H9 (cell line): ENCODE results near the gene SEZ6. TPM values are rescaled to one million over a fixed set of nuclear protein-coding genes. Genes with fewer than 3 reads are reported as not detected.

Experiments
- DNase-seq: peaks from one replicate; pipeline ENCODE4 v3.0.0-alpha.2; 2017
- H2AFZ ChIP-seq: one replicate; pipeline ENCODE4 v1.6.1; 2013; ENCODE audit warnings: mild to moderate bottlenecking, low read length, control low read depth, moderate library complexity
- H2AK5ac ChIP-seq: 2 replicates; pipeline ENCODE4 v1.6.1; 2013; ENCODE audit warnings: low read length, control low read depth, mixed read lengths; ENCODE audit not compliant: insufficient read length
- H2BK120ac ChIP-seq: one replicate; pipeline ENCODE4 v1.6.1; 2013; ENCODE audit warnings: low read depth, mild to moderate bottlenecking, low read length, control low read depth, inconsistent platforms; ENCODE audit not compliant: poor library complexity, severe bottlenecking
- H2BK12ac ChIP-seq: 2 replicates; pipeline ENCODE4 v1.6.1; 2013; ENCODE audit warnings: low read length, control low read depth, mixed read lengths, low read depth; ENCODE audit not compliant: insufficient read length
- H2BK15ac ChIP-seq: 2 replicates; pipeline ENCODE4 v1.6.1; 2013; ENCODE audit warnings: low read depth, low read length, control low read depth
- H2BK20ac ChIP-seq: one replicate; pipeline ENCODE4 v1.6.1; 2013; ENCODE audit warnings: low read depth, mild to moderate bottlenecking, low read length, control low read depth, inconsistent platforms; ENCODE audit not compliant: poor library complexity, severe bottlenecking
- H2BK5ac ChIP-seq: 2 replicates; pipeline ENCODE4 v1.6.1; 2013; ENCODE audit warnings: low read length, control low read depth, mixed read lengths; ENCODE audit not compliant: insufficient read length
- H3K14ac ChIP-seq: 2 replicates; pipeline ENCODE4 v1.6.1; 2013; ENCODE audit warnings: low read length, control low read depth; ENCODE audit not compliant: insufficient read depth
- H3K18ac ChIP-seq: 2 replicates; pipeline ENCODE4 v1.6.1; 2013; ENCODE audit warnings: low read depth, mild to moderate bottlenecking, mixed read lengths, low read length, control low read depth; ENCODE audit not compliant: insufficient read length
- H3K23ac ChIP-seq: 2 replicates; pipeline ENCODE4 v1.6.1; 2013; ENCODE audit warnings: low read length, control low read depth, mixed read lengths, low read depth; ENCODE audit not compliant: insufficient read length
- H3K23me2 ChIP-seq: 2 replicates; pipeline ENCODE4 v1.6.1; 2013; ENCODE audit warnings: low read depth, mild to moderate bottlenecking, mixed read lengths, low read length, control low read depth; ENCODE audit not compliant: insufficient read length, poor library complexity, severe bottlenecking
- H3K27ac ChIP-seq: 2 replicates; pipeline ENCODE4 v1.5.1; 2013; ENCODE audit warnings: low read length, control low read depth, mixed read lengths, low read depth; ENCODE audit not compliant: insufficient read length
- H3K27me3 ChIP-seq: 2 replicates; pipeline ENCODE4 v1.6.1; 2013; ENCODE audit warnings: low read length, control low read depth, inconsistent platforms; ENCODE audit not compliant: insufficient read depth
- H3K4ac ChIP-seq: 2 replicates; pipeline ENCODE4 v1.6.1; 2013; ENCODE audit warnings: low read depth, mild to moderate bottlenecking, control low read depth, inconsistent platforms, low read length, moderate library complexity
- H3K4me1 ChIP-seq: 2 replicates; pipeline ENCODE4 v1.6.1; 2013; ENCODE audit warnings: low read length, control low read depth, inconsistent platforms; ENCODE audit not compliant: insufficient read depth
- H3K4me2 ChIP-seq: 2 replicates; pipeline ENCODE4 v1.6.1; 2013; ENCODE audit warnings: low read length, control low read depth, mixed read lengths; ENCODE audit not compliant: insufficient read length, insufficient read depth
- H3K56ac ChIP-seq: 2 replicates; pipeline ENCODE4 v1.6.1; 2013; ENCODE audit warnings: low read depth, mild to moderate bottlenecking, mixed read lengths, low read length, control low read depth; ENCODE audit not compliant: insufficient read length
- H3K79me1 ChIP-seq: 2 replicates; pipeline ENCODE4 v1.6.1; 2013; ENCODE audit warnings: low read depth, mild to moderate bottlenecking, moderate library complexity, low read length, control low read depth, inconsistent platforms; ENCODE audit not compliant: insufficient read depth, poor library complexity, severe bottlenecking
- H3K79me2 ChIP-seq: 2 replicates; pipeline ENCODE4 v1.6.1; 2013; ENCODE audit warnings: low read length, control low read depth, inconsistent platforms; ENCODE audit not compliant: insufficient read depth
- H3K9ac ChIP-seq: 2 replicates; pipeline ENCODE4 v1.6.1; 2013; ENCODE audit warnings: low read length, control low read depth, mixed read lengths; ENCODE audit not compliant: insufficient read length; ENCODE audit errors: extremely low read depth
- H3K9me3 ChIP-seq: one replicate; pipeline ENCODE4 v1.6.1; 2013; ENCODE audit warnings: low read depth, low read length, inconsistent platforms; ENCODE audit not compliant: control insufficient read depth
- H3T11ph ChIP-seq: one replicate; pipeline ENCODE4 v1.6.1; 2013; ENCODE audit warnings: mild to moderate bottlenecking, low read length, control low read depth, inconsistent platforms
- H4K20me1 ChIP-seq: one replicate; pipeline ENCODE4 v1.6.1; 2013; ENCODE audit not compliant: control insufficient read depth, insufficient read length, insufficient read depth
- H4K5ac ChIP-seq: 2 replicates; pipeline ENCODE4 v1.6.1; 2013; ENCODE audit warnings: low read depth, mild to moderate bottlenecking, mixed read lengths, low read length, control low read depth; ENCODE audit not compliant: insufficient read length
- H4K8ac ChIP-seq: replicated peaks from 2 replicates; pipeline ENCODE4 v1.6.1; 2013; ENCODE audit warnings: low read length, control low read depth, mixed read lengths, low read depth; ENCODE audit not compliant: insufficient read length
- H4K91ac ChIP-seq: 2 replicates; pipeline ENCODE4 v1.6.1; 2013; ENCODE audit warnings: low read depth, mild to moderate bottlenecking, moderate library complexity, mixed read lengths, low read length, control low read depth; ENCODE audit not compliant: insufficient read length
- H3K27ac Mint-ChIP-seq, 3 experiments: 2 replicates in 2 of 3; 3 replicates in 1 of 3; pipeline ENCODE4 v1.8.0; 2020 to 2021; ENCODE audit warnings: mixed read lengths in 3 of 3, mild to moderate bottlenecking in 1 of 3, moderate library complexity in 1 of 3
- H3K27me3 Mint-ChIP-seq: 2 replicates; pipeline ENCODE4 v1.8.0; 2021; ENCODE audit warnings: low read depth, mild to moderate bottlenecking, moderate library complexity, mixed read lengths
- H3K36me3 Mint-ChIP-seq, 3 experiments: 2 replicates in 2 of 3; 3 replicates in 1 of 3; pipeline ENCODE4 v1.8.0; 2020 to 2021; ENCODE audit warnings: low read depth in 3 of 3, mixed read lengths in 3 of 3; ENCODE audit not compliant: insufficient read depth in 1 of 3
- H3K4me1 Mint-ChIP-seq, 2 experiments: 2 replicates each; pipeline ENCODE4 v1.8.0; 2020; ENCODE audit warnings: mixed read lengths in 2 of 2
- H3K4me3 Mint-ChIP-seq, 2 experiments: 2 replicates in 1 of 2; 3 replicates in 1 of 2; pipeline ENCODE4 v1.8.0; 2020 to 2021; ENCODE audit warnings: mild to moderate bottlenecking in 2 of 2, mixed read lengths in 2 of 2, moderate library complexity in 1 of 2
- H3K9me3 Mint-ChIP-seq, 2 experiments: 2 replicates in 1 of 2; 3 replicates in 1 of 2; pipeline ENCODE4 v1.8.0; 2020; ENCODE audit warnings: mild to moderate bottlenecking in 2 of 2, mixed read lengths in 2 of 2, moderate library complexity in 1 of 2
- WGBS: extraction: QIAGEN DNeasy Blood & Tissue Kit; methylation state at CpG from one replicate; pipeline ENCODE4 v1.1.7; 2013; ENCODE audit warnings: missing lambda C conversion rate, low lambda C conversion rate, mixed read lengths; ENCODE audit not compliant: insufficient read length; ENCODE audit errors: extremely low coverage; 5-methylcytosine and 5-hydroxymethylcytosine counted together
- total RNA-seq: library from RNA; stranded (reverse); gene quantifications from 2 replicates; pipeline ENCODE4 v1.2.1, GENCODE V29; 2021
- TF ChIP-seq, protein P1 (sequence below): fragments of 200-600 bp; sonication (generic); conservative IDR thresholded peaks from 3 replicates; pipeline ENCODE4 v1.8.0; 2021; ENCODE audit warnings: antibody characterized with exemption, mild to moderate bottlenecking

SEZ6 gene
- total RNA-seq, 1 experiment from 2014 or later: 1.8 TPM

DNA sequence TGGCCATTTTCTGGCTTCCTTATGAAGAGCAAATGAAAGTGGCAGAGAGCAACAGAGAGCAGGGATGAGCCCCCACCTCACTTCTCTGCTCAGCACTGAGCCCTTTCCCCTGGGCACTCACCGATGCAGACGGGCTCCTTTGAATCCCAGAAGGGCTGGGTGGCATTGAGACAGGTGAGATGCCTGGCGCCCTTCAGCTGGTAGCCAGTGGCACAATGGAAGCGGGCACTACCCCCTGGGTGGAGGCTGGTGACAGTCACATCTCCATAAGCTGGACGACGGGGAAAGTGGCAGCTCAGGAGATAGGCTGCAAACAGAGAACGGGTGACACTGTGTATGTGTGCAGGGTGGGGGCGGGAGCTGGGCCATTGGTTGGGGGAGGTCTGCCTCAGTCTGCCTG, 42.0 kb downstream of the SEZ6 start:
- H3K27ac ChIP-seq: no peak overlapping the region
- no peaks in the 10 kb centered on the region; a peak in 1 of 5 replicates for H3K9me3 Mint-ChIP-seq
- H2AK5ac ChIP-seq: no peak overlapping the region
- DNase-seq: no peak
- no peak overlapping the region for H2BK20ac ChIP-seq
- H3T11ph ChIP-seq: no peak overlapping the region
- H2BK15ac ChIP-seq: no peak overlapping the region
- no peaks in the 10 kb centered on the region for H3K9me3 ChIP-seq
- no peak overlapping the region for H3K4me3 Mint-ChIP-seq
- H3K27ac Mint-ChIP-seq: no peak overlapping the region; a peak in 1 of 7 replicates
- no peak overlapping the region for H2BK120ac ChIP-seq
- no peak overlapping the region for H2BK5ac ChIP-seq
- H3K23me2 ChIP-seq: no peaks in the 10 kb centered on the region
- H3K4me1 ChIP-seq: peaks cover 2% of the 10 kb centered on the region; the same call in 1 of the 2 replicates
- no peaks in the 10 kb centered on the region for H3K79me2 ChIP-seq
- no peak overlapping the region for H2AFZ ChIP-seq
- peaks cover 2% of the 10 kb centered on the region for H3K27me3 Mint-ChIP-seq
- WGBS: no CpG with 5 or more reads among the region's 8 CpGs
- H2BK12ac ChIP-seq: no peak overlapping the region
- H4K8ac ChIP-seq: no peak overlapping the region
- no peak overlapping the region for H3K23ac ChIP-seq
- H3K4ac ChIP-seq: no peak overlapping the region
- H3K14ac ChIP-seq: no peak overlapping the region
- H3K4me1 Mint-ChIP-seq: peaks cover 23 to 34% of the 10 kb centered on the region in 2 experiments
- H3K36me3 Mint-ChIP-seq: no peaks in the 10 kb centered on the region
- no peak overlapping the region for H4K5ac ChIP-seq
- no peaks in the 10 kb centered on the region for H4K20me1 ChIP-seq
- H3K4me2 ChIP-seq: no peak overlapping the region
- H3K79me1 ChIP-seq: no peaks in the 10 kb centered on the region
- H3K9ac ChIP-seq: no peak overlapping the region
- no peak overlapping the region for H3K56ac ChIP-seq
- no peak overlapping the region for H3K18ac ChIP-seq
- TF ChIP-seq, protein P1, sequence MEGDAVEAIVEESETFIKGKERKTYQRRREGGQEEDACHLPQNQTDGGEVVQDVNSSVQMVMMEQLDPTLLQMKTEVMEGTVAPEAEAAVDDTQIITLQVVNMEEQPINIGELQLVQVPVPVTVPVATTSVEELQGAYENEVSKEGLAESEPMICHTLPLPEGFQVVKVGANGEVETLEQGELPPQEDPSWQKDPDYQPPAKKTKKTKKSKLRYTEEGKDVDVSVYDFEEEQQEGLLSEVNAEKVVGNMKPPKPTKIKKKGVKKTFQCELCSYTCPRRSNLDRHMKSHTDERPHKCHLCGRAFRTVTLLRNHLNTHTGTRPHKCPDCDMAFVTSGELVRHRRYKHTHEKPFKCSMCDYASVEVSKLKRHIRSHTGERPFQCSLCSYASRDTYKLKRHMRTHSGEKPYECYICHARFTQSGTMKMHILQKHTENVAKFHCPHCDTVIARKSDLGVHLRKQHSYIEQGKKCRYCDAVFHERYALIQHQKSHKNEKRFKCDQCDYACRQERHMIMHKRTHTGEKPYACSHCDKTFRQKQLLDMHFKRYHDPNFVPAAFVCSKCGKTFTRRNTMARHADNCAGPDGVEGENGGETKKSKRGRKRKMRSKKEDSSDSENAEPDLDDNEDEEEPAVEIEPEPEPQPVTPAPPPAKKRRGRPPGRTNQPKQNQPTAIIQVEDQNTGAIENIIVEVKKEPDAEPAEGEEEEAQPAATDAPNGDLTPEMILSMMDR: no peak
- no peaks in the 10 kb centered on the region for H3K27me3 ChIP-seq
- H4K91ac ChIP-seq: no peak overlapping the region
